HG02943 (cell line): ENCODE measurements around the gene DTX1.
"Not testable (repeated sequence)": the region's sequence is repeated elsewhere in the genome, so short reads cannot be mapped to it uniquely, and the experiment has no call there.

ENCODE experiments used
- ATAC-seq: cut with Tn5 transposase; IDR thresholded peaks from one replicate; pipeline ENCODE4 v1.9.1; 2021; ENCODE audit warnings: mild to moderate bottlenecking, low read depth, moderate library complexity; ENCODE audit not compliant: unreplicated experiment

Gene DTX1

DNA sequence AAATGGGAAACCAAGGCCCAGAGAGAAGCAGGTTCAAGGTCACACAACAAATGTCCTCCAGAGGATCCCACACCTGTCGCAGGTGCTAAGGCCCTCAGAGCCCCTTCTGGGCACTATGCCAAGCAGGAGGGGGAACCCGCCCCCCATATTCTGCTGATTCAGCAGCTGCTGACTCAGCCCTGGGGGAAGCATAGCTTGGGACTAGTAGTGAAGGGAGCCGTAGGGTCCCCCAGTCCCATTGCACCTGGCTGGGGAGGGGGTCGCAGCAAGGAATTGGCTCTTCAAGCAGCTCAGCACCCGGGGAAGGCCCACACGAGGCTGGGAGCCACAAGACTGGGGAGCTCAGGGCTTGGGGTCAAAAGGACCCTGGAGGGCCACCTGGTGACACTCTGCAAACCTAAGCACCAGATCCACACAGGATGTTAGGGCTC, 78.0 kb downstream of the DTX1 start:
- ATAC-seq, result no peak

DNA sequence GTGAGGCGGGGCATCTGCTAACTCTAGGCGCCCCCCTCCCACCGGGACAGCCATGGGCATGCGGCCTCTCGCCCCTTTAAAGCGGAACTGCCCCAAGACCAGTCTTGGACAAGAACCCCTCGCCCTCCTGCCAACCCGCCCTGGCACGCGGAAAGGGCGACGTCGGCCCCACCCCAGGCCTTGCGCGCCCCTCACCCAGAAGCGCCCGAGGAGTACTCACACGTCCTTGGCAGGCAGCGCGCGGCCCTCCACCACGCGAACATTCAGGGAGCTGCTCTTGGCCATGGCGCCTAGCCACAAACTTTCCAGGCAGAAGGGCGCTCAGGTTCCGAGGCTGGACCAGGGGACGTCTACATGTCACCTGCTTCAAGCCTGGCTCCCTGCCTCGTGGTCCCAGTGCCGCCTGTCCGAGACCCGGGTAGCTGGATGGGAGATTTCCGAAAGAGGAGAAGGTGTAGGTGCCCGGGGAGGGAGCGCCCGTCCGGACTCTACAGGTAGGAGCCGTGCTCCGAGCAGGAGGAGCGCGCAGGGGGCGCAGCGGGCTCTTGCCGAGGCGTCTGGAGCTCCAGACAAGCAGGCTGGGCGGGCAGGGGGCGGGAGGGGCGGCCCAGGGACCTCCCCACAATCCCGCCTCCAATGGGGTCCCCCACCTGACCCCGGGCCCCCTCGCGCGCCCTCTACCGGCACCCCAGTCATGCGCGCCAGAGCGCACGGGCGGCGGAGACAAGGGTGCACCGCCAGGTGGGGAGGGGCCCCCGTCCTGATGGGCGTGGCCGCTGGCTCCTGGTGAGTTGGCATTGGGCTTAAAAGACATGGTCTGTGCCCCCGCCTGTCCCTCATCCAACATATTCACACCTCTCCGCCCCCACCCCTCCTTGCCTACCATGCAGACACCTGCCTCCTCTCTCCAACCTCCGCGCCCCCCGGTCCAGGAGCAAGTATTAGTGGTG, 78.9 kb downstream of the DTX1 start, which contains the start of gene RASAL1:
Gene RASAL1 (minus strand): TSS at position 584 of the 950 bp plus-strand sequence. CDS start 299 bp downstream, at position 285.
- no peak for ATAC-seq

DNA sequence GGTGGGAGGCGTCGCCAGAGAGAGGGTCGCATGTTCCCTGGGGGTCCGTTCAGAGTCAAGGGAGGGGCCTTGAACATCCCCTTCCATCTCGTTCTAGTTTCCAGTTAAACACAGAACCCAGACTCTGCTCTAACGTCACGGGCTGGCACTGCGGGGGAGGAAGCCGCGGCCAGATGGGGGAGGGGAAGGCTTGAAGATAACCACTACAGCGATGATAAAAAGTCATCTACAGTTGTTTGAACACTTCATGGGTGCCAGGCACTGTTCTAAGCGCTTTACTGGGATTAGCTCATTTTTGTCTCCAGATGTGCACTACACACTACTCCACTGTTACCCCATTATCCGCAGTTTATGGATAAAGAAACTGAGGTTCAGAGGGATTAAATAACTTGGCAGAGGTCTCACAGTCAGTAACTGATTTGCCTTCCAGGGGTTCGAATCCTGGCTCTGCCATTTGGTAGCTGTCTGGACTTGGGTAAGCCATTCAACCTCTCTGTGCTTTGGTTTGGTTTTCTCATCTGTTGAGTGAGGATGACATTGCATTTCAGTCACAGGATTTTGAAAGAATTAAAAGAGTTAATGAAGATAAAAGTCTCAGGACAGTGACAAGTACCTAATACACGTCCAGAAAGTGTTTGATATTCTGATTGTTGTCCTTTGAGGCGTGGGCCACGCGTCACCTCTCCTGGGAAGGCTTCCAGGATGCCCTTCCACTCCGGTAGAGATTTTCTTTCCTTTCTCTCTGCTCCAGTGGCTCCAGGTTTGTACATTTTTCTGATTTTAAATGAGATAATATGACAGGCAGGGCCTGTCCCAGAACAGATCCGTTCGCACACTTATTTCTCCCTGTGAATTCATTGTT, 79.8 kb downstream of the DTX1 start:
- ATAC-seq, result no peak

DNA sequence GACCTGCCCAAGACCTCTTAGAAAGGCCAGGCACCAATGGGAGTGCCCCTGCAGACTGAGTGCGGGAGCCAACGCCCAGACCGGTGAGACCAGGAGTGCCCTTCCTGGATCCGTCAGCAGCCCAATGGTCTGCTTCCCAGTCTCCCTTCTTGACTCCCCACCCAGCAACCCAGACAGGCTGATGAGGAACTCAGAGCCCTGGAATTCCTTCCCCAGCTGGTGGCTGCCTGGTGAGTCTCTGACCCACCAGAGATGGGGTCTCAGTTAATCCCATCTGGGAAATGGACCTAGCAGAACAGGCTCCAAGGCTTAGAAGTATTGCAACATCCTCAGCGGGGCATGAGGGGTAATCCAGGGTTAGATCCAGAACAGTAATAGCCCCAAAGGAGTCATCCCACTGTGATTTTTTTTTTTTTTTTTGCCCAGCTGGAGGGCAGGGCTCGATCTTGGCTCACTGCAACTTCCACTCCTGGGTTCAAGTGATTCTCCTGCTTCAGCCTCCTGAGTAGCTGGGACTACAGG, 80.5 kb downstream of the DTX1 start:
- ATAC-seq, result no peak

DNA sequence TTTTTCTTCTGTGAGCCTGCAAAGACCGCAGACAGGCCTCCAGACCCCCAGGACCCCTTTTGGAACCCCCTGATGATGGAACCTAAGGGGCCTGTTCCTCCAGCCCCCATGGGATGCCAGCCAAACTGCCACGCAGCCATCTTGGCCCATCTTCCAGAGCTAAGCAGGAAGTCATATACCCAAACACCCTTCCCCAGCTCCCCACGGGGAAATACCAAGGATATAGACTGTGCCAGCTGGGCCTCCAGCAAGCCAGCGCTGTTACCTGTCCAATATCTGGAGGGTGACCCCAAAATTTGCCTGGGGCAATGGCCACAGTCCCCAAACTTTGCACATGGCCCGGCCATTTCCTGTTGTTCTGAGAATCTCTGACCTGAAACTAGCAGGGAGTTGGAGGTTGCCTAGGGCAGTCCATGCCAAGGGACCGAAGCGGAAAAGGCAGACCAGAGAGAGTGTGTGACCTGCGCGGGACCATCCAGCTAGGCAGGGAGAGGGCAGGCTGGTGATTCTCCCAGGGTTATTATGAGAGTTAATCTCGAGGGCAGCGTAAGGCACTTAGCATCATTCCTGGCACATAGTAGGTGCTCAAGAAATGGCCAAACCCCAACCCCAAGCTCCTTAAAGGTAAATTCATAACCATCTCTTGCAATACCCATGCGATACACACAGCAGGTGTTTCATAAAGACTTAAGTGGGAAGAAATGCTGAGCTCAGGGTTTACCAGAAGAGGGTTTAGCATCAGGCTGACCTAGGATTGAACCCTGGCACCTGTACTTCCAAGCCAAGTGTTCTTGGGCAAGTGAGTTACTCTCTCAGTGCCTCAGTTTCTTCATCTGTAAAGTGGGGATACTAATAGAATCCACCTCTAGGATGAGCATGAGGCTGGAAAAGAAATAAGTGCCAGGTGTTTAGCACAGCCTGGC, 81.6 kb downstream of the DTX1 start:
- ATAC-seq, result no peak

DNA sequence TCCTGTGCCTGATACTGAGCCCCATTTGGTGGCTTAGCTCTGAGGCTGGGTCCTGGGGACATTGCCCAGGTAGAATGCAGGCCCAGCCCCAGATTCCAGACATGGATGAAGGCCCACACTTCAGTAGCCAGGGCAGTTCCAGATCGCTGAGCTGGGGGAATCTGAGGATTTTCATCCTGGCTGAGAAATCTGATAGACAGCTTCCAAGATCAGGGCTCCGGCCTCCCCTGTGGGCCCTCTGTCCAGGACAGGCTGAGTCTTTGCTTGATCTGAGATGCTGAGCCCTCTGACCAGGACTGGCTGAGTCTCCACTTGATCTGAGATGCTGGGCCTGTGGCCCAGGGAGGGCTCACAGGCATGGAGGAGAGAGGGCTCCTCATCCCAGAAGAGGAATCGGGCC, 82.3 kb downstream of the DTX1 start:
- no peak for ATAC-seq

DNA sequence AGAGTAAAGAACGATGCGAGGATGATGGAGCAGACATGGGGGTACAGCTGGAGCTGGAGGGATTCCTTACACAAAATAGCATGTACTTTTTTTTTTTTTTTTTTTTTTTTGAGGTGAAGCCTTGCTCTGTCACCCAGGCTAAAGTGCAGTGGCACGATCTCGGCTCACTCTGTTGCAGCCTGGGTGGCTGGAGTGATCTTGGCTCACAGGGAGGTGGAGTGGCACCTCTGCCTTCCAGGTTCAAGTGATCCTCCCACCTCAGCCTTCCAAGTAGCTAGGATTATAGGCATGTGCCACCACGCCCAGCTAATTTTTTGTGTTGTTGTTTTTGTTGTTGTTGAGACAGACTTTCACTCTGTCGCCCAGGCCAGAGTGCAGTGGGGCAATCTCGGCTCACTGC, 84.2 kb downstream of the DTX1 start:
- no peak for ATAC-seq

DNA sequence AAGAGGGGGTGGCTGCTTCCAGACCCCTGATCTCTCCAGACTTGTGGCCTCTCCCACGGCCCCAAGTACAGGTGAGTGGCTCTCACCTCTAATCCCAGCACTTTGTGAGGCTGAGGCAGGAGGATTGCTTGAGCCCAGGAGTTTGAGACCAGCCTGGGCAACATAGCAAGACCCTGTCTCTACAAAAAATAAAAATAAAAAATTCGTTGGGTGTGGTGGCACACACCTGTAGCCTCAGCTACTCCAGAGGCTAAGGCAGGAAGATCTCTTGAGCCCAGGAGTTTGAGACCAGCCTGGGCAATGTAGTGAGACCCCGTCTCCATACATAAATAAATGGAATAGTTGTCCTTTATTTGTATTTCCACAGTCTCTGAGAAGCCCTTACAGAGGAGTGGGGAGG, 85.2 kb downstream of the DTX1 start:
- ATAC-seq, result not testable (repeated sequence)

DNA sequence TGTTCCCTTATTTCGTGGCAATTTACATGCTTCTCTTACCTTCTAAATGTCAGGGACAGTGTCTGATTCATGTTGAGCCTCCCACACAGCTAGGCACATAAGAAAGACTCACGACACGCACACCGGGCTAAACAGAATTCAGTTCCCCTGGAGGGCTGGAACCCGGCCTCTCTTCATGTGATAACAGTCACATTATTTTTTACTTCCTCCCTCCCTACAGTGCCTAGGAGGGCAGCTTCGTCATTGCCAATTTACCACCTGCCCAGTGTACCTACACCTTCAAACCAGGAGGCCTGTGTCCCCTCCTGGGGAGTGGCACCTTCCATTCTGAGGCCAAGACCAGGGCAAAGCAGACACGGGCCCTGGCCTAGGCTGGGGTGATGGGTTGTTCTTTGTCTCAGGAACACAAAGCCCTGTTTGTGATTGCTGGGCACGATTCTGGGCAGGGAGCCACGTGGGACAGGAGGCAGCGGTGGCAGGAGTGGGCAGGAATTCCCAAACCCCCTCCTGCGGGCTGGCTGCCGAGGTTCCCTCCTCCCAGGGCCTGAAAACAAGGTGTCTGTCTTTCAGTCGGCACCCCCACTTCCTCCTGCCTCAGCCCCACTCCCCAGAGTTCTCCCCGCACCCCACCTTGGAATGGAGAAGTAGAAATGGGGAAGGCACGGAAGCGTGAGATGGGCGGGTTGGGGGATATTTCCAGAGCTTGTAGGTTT, 85.8 kb downstream of the DTX1 start:
- ATAC-seq, result no peak

DNA sequence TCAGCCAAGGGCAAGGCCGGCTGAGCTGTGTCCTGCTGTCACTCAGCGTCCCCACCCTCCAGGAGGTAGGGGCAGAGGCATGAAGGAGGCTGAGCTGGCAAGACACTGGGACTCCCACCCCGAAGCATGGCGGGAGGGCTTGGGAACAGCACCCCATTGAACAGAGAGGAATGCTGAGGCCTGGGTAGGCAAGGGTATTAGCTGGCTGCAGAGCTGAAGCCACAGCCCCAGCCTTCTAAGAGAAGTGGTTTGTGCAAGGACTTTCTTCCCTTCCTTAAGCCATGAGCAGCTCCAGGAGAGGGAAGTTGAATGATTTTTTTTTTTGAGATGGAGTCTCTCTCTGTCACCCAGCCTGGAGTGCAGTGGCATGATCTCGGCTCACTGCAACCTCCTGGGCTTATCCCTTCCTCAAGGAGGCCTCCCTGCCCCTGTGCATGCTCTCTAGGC, 86.4 kb downstream of the DTX1 start:
- no peak for ATAC-seq

DNA sequence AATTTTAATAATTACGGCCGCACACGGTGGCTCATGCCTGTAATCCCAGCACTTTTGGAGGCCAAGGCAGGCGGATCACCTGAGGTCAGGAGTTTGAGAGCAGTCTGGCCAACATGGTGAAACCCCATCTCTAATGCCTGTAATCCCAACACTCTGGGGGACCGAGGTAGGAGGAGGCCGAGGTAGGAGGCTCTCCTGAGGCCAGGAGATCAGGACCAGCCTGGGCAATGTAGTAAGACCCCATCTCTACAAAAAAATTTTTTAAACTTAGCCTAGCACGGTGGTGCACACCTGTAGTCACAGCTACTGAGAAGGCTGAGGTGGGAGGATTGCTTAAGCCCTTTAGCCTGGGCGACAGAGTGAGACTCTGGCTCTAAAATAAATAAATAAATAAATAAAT, 87.4 kb downstream of the DTX1 start:
- no peak for ATAC-seq

DNA sequence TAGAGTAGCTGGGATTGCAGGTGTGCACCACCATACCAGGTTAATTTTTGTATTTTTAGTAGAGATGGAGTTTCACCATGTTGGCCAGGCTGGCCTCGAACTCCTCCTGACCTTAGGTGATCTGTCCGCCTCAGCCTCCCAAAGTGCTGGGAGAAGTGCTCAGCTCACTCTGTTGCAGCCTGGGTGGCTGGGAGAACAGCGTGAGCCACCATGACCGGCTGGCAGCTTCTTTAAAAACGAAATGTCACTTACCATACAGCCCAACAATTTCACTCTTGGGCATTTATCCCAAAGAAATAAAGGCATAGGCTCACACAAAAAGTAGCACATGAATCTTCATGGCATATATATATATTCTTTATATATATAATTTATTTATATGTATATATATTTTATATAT, 88.3 kb downstream of the DTX1 start:
- ATAC-seq, result no peak

DNA sequence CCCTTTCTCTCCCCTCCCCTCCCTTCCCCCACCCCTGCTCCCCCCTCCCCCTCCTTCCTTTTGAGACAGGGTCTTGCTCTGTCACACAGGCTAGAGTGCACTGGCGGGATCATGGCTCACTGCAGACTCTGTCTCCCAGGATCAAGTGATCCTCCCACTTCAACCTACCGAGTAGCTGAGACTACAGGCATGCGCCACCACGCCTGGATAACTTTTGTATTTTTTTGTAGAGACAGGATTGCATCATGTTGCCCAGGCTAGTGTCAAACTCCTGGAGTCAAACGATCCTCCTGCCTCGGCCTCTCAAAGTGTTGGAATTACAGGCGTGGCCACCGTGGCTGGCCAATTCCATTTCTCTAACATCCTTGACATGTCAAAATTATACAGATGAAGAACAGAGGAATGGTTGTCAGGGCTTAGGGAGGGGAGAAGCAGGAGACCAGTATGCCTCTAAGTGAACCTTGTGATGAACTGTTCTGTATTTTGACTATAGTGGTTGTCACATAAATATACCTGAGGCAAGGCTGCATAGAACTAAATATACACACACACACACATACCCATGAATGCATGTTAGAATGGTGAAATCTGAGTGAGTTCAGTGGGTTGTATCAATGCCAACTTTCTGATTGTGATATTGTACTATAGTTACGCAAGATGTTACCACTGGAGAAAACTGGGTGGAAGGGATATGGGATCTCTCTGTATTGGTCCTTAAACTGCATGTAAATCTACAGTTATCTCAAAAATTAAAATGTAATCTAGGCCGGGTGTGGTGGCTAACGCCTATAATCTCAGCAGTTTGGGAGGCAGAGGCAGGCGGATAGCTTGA, 89.4 kb downstream of the DTX1 start:
- ATAC-seq, result no peak

DNA sequence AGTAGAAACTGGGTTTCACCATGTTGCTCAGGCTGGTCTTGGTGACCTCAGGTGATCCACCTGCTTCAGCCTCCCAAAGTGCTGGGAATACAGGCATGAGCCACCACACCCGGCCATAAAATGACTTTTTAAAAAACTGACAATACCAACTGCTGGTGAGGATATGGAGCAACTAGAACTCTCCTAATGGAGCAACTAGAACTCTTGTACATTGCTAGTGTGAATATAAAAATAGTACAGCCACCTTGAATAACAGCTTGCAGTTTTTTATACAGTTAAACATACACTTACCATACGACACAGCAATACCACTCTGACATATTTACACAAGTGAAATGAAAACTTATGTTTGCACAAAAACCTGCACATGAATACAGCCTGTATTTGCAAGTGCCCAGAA, 90.5 kb downstream of the DTX1 start:
- no peak for ATAC-seq
